ENCODE data around the gene COLEC12. TPM values are rescaled to one million over a fixed set of nuclear protein-coding genes. Genes with fewer than 3 reads are reported as not detected.
A peak's percentile ranks its signal among the peaks of the same experiment; 100 is the strongest.
"Not testable (repeated sequence)": the region's sequence is repeated elsewhere in the genome, so short reads cannot be mapped to it uniquely, and the experiment has no call there.

The COLEC12 gene
- total and polyA plus RNA-seq, 8 donors: 32.9 to 124 (median 103) TPM

DNA sequence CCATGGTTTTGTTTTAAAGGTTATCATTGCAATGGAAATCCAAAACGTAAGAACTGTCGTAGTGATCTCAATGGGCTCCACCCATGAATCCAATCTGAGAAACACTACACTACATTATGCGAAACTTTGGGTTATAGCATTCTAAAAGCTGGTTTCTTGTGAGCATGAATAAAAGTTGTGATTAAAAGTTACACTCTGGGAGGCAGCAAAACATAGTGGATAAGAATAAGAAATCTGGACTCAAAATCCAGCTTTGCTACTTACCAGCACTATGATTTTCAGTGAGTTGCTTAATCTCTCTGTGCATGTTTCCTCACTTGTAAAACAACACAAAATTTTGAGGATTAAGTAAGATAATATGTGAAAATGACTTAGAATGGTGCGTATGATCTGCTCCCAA is 207.0 kb downstream of the COLEC12 start:
- no peaks in the 10 kb centered on the region for H3K9me3 ChIP-seq
- no peaks in the 10 kb centered on the region for H3K27me3 ChIP-seq
- no peaks in the 10 kb centered on the region for H3K36me3 ChIP-seq
- ATAC-seq (no peak), DNase-seq (peak in 1 of 4 donors; percentile 49)
- H3K4me3 ChIP-seq: no peak overlapping the region
- TF ChIP-seq, protein P1, sequence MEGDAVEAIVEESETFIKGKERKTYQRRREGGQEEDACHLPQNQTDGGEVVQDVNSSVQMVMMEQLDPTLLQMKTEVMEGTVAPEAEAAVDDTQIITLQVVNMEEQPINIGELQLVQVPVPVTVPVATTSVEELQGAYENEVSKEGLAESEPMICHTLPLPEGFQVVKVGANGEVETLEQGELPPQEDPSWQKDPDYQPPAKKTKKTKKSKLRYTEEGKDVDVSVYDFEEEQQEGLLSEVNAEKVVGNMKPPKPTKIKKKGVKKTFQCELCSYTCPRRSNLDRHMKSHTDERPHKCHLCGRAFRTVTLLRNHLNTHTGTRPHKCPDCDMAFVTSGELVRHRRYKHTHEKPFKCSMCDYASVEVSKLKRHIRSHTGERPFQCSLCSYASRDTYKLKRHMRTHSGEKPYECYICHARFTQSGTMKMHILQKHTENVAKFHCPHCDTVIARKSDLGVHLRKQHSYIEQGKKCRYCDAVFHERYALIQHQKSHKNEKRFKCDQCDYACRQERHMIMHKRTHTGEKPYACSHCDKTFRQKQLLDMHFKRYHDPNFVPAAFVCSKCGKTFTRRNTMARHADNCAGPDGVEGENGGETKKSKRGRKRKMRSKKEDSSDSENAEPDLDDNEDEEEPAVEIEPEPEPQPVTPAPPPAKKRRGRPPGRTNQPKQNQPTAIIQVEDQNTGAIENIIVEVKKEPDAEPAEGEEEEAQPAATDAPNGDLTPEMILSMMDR (IDR thresholded peaks at IDR 0.05): no peak
- no peaks in the 10 kb centered on the region for H3K4me1 ChIP-seq
- intact Hi-C loops (cut with DNase I): loop anchor here in 1 of 2 donors (10.0 kb wide), 1 partner anchor 541 kb away; no protein-coding TSS in a partner anchor
- H3K27ac ChIP-seq: no peak overlapping the region

DNA sequence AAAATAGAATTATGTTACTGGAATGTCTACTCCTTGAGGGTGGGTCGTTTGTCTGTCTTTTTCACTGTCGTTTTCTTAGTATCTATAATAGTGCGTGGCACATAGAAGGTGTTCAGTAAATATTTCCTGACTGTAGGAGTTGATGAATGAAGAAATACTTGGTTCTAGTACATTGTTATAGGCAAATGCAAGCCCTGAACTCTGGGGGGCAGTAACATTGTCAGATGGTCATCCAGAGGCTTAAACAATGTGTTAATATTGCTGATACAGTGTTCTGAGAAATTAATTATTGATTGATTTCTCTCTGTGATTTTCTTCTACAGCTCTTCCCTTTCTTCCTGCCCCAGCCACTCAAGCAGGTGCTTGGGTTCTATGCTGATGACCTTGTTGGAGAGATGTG is 208.2 kb downstream of the COLEC12 start:
- Histone ChIP-seq H3K27me3 (no peaks in the 10 kb centered on the region), H3K9me3 (no peaks in the 10 kb centered on the region), H3K36me3 (no peaks in the 10 kb centered on the region), H3K4me1 (no peaks in the 10 kb centered on the region), H3K4me3 (no peak overlapping the region), H3K27ac (no peak overlapping the region)
- TF ChIP-seq, protein P1 (IDR thresholded peaks at IDR 0.05): no peak
- DNase-seq (no peak), ATAC-seq (no peak)
- intact Hi-C loops (cut with DNase I): loop anchor here in 1 of 2 donors (10.0 kb wide), 1 partner anchor 543 kb away; no protein-coding TSS in a partner anchor

DNA sequence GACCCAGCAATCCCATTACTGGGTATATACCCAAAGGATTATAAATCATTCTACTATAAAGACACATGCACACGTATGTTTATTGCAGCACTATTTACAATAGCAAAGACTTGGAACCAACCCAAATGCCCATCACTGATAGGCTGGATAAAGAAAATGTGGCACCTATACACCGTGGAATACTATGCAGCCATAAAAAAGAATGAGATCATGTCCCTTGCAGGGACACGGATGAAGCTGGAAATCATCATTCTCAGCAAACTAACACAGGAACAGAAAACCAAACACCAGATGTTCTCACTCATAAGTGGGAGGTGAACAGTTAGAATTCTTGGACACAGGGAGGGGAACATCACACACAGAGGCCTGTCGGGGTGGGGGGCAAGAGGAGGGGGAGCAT is 210.5 kb downstream of the COLEC12 start:
- DNase-seq, H3K4me1 ChIP-seq, ATAC-seq, H3K27me3 ChIP-seq, H3K9me3 ChIP-seq, H3K27ac ChIP-seq, H3K36me3 ChIP-seq, H3K4me3 ChIP-seq: not testable (repeated sequence)
- intact Hi-C loops (cut with DNase I): loop anchor here in 1 of 2 donors (5.0 to 10.0 kb wide), 2 partner anchors 327 to 545 kb away; no protein-coding TSS in a partner anchor

DNA sequence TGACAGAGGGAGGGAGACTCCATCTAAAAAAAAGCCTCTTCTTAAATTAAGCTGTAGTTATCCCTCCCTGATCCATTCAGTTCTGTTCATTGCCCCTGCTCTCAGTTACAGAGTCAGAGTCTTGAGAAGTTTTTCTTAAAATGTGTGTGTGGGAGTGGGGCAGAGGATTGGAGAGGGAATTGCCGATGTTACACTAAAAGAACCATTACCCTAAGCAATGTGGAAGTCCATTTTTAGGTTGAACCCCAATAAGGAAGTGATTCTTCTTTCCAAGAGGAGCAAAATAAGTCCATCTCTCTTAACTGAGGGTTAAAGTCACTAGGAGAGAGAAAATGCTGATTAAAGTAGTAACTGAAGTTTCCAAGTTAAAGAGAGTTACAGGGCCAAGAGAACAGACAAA is 211.5 kb downstream of the COLEC12 start:
- ATAC-seq (no peak), DNase-seq (no peak)
- no peaks in the 10 kb centered on the region for H3K9me3 ChIP-seq
- no peak overlapping the region for H3K27ac ChIP-seq
- no peaks in the 10 kb centered on the region for H3K27me3 ChIP-seq
- no peaks in the 10 kb centered on the region for H3K36me3 ChIP-seq
- H3K4me3 ChIP-seq: no peak overlapping the region
- H3K4me1 ChIP-seq: no peaks in the 10 kb centered on the region
- TF ChIP-seq, protein P1 (IDR thresholded peaks at IDR 0.05): no peak
- intact Hi-C loops (cut with DNase I): loop anchor here in 1 of 2 donors (5.0 kb wide), 1 partner anchor 328 kb away; no protein-coding TSS in a partner anchor

DNA sequence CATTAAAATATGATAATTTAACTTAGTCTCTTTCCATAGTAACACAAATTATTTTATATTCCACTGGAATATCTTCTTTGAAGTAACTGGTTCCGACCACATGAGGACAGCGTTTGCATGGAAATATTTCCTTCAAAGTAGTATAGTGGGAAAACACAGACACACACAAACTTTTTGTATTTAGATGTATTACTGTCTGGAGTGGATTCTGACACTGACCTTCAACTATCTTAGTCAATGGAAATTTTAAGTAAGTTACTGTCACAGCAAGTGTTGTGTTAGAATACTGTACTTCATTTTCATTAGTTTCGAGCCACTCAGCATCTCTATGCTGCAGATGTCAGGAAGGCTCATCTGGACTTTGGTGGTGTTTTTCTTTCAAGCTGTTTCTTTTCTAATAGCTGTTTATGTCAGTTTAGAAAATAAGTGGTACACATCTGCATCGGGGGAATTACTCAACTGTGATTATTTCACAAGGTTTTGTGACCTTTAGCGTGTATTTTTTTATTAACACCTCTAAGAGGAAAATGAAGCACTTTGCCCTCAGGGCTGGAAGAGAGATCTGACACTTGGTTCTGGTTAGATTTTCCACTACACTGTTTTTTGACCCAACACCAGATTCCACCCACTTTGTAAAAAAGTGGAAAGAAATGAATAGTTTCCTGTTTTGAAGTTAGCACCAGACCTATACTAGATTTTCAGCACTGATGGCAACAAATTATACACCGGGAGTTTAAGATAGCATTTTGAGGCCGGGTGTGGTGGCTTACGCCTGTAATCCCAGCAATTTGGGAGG is 213.8 kb downstream of the COLEC12 start:
- intact Hi-C loops (cut with DNase I): loop anchor here in 1 of 2 donors (5.0 kb wide), 1 partner anchor 331 kb away; no protein-coding TSS in a partner anchor
- DNase-seq (peak in 1 of 4 donors; percentile 40), ATAC-seq (peak; percentile 69)
- Histone ChIP-seq H3K27me3 (no peaks in the 10 kb centered on the region), H3K4me3 (no peak overlapping the region), H3K9me3 (no peaks in the 10 kb centered on the region), H3K27ac (no peak overlapping the region), H3K4me1 (no peaks in the 10 kb centered on the region), H3K36me3 (no peaks in the 10 kb centered on the region)
- TF ChIP-seq, protein P1 (IDR thresholded peaks at IDR 0.05): peak in 1 of 2 donors; percentile 37
